DOHH2 (cell line): ENCODE results near the gene RAPGEF3.

Experiments used
- CTCF ChIP-seq: fragments of 200-600 bp; sonication (generic); IDR thresholded peaks from one replicate; pipeline ENCODE4 v1.5.1; 2014; ENCODE audit warnings: antibody characterized with exemption, mild to moderate bottlenecking, low read depth, low read length; ENCODE audit not compliant: poor library complexity, severe bottlenecking
- EZH2phosphoT487 ChIP-seq: fragments of 200-600 bp; sonication (generic); IDR thresholded peaks from 2 replicates; pipeline ENCODE4 v1.6.1; 2017; ENCODE audit warnings: borderline replicate concordance, mild to moderate bottlenecking, antibody characterized with exemption, low read length, moderate library complexity, mixed read lengths

- TF ChIP-seq CTCF (no peak), EZH2phosphoT487 (no peak)
Observed at GRCh38 chr12:47799357-47799955, 40.8 kb upstream of the RAPGEF3 start.
